HEK293 (cell line): ENCODE results near the gene FTSJ1.

Experiments used
- BCL11A ChIP-seq: fragments of 450-650 bp; formaldehyde crosslinking; IDR thresholded peaks from 2 replicates; pipeline ENCODE4 v1.5.1; 2016; ENCODE audit warnings: low read depth, missing biosample characterization, missing genetic modification characterization
- BCL11B ChIP-seq: fragments of 450-650 bp; formaldehyde crosslinking; IDR thresholded peaks from 2 replicates; pipeline ENCODE4 v1.5.1; 2016; ENCODE audit warnings: low read depth, missing biosample characterization, missing genetic modification characterization
- GFI1B ChIP-seq: fragments of 450-650 bp; formaldehyde crosslinking; IDR thresholded peaks from 2 replicates; pipeline ENCODE4 v1.5.1; 2016; ENCODE audit warnings: missing biosample characterization, missing genetic modification characterization
- GLI2 ChIP-seq: fragments of 450-650 bp; formaldehyde crosslinking; IDR thresholded peaks from 2 replicates; pipeline ENCODE4; 2017; ENCODE audit warnings: missing biosample characterization, missing genetic modification characterization, low read depth, borderline replicate concordance
- HIC1 ChIP-seq: fragments of 450-650 bp; formaldehyde crosslinking; IDR thresholded peaks from 2 replicates; pipeline ENCODE4 v1.5.1; 2016; ENCODE audit warnings: missing biosample characterization, missing genetic modification characterization
- MYNN ChIP-seq: fragments of 450-650 bp; formaldehyde crosslinking; IDR thresholded peaks from 2 replicates; pipeline ENCODE4 v1.5.1; 2016; ENCODE audit warnings: missing biosample characterization, missing genetic modification characterization, borderline replicate concordance
- REPIN1 ChIP-seq: fragments of 450-650 bp; formaldehyde crosslinking; IDR thresholded peaks from 2 replicates; pipeline ENCODE4 v1.5.1; 2017; ENCODE audit warnings: missing biosample characterization, missing genetic modification characterization, low read depth
- SP7 ChIP-seq: fragments of 450-650 bp; formaldehyde crosslinking; IDR thresholded peaks from 2 replicates; pipeline ENCODE4 v1.5.1; 2016; ENCODE audit warnings: missing biosample characterization, missing genetic modification characterization
- YY1 ChIP-seq: fragments of 450-650 bp; formaldehyde crosslinking; IDR thresholded peaks from 2 replicates; pipeline ENCODE4 v1.5.1; 2018; ENCODE audit warnings: missing biosample characterization, missing genetic modification characterization
- ZNF133 ChIP-seq: fragments of 450-650 bp; formaldehyde crosslinking; IDR thresholded peaks from 2 replicates; pipeline ENCODE4 v1.5.1; 2016; ENCODE audit warnings: missing biosample characterization, missing genetic modification characterization
- ZNF175 ChIP-seq: fragments of 450-650 bp; formaldehyde crosslinking; IDR thresholded peaks from 2 replicates; pipeline ENCODE4 v1.5.1; 2016; ENCODE audit warnings: missing biosample characterization, missing genetic modification characterization
- ZNF2 ChIP-seq: fragments of 450-650 bp; formaldehyde crosslinking; IDR thresholded peaks from 2 replicates; pipeline ENCODE4 v1.5.1; 2016; ENCODE audit warnings: missing biosample characterization, missing genetic modification characterization
- ZNF239 ChIP-seq: fragments of 450-650 bp; formaldehyde crosslinking; IDR thresholded peaks from 2 replicates; pipeline ENCODE4 v1.5.1; 2016; ENCODE audit warnings: missing biosample characterization, missing genetic modification characterization
- ZNF266 ChIP-seq: fragments of 450-650 bp; formaldehyde crosslinking; IDR thresholded peaks from 2 replicates; pipeline ENCODE4 v1.5.1; 2016; ENCODE audit warnings: missing biosample characterization, missing genetic modification characterization, low read depth
- ZNF335 ChIP-seq: fragments of 450-650 bp; formaldehyde crosslinking; conservative IDR thresholded peaks from 2 replicates; pipeline ENCODE4 v1.5.1; 2016; ENCODE audit warnings: missing biosample characterization, missing genetic modification characterization
- ZNF394 ChIP-seq: fragments of 450-650 bp; formaldehyde crosslinking; IDR thresholded peaks from 2 replicates; pipeline ENCODE4 v1.5.1; 2016; ENCODE audit warnings: missing biosample characterization, missing genetic modification characterization, mild to moderate bottlenecking, moderate library complexity, borderline replicate concordance
- ZNF404 ChIP-seq: fragments of 450-650 bp; formaldehyde crosslinking; IDR thresholded peaks from 2 replicates; pipeline ENCODE4 v1.5.1; 2017; ENCODE audit warnings: missing biosample characterization, missing genetic modification characterization
- ZNF423 ChIP-seq: fragments of 450-650 bp; formaldehyde crosslinking; IDR thresholded peaks from 2 replicates; pipeline ENCODE4 v1.5.1; 2016; ENCODE audit warnings: missing biosample characterization, missing genetic modification characterization
- ZNF449 ChIP-seq: fragments of 450-650 bp; formaldehyde crosslinking; IDR thresholded peaks from 2 replicates; pipeline ENCODE4 v1.5.1; 2017; ENCODE audit warnings: missing biosample characterization, mild to moderate bottlenecking, missing genetic modification characterization, moderate library complexity
- ZNF48 ChIP-seq: fragments of 450-650 bp; formaldehyde crosslinking; IDR thresholded peaks from 2 replicates; pipeline ENCODE4 v1.5.1; 2016; ENCODE audit warnings: missing biosample characterization, missing genetic modification characterization
- ZNF548 ChIP-seq: fragments of 450-650 bp; formaldehyde crosslinking; IDR thresholded peaks from 2 replicates; pipeline ENCODE4 v1.5.1; 2016; ENCODE audit warnings: missing biosample characterization, missing genetic modification characterization
- ZNF621 ChIP-seq: fragments of 450-650 bp; formaldehyde crosslinking; IDR thresholded peaks from 2 replicates; pipeline ENCODE4 v1.5.1; 2017; ENCODE audit warnings: missing biosample characterization, missing genetic modification characterization
- ZNF660 ChIP-seq: fragments of 450-650 bp; IDR thresholded peaks from 2 replicates; pipeline ENCODE4 v1.5.1; 2018; ENCODE audit warnings: missing biosample characterization, mild to moderate bottlenecking, missing genetic modification characterization
- ZNF664 ChIP-seq: fragments of 450-650 bp; formaldehyde crosslinking; IDR thresholded peaks from 2 replicates; pipeline ENCODE4 v1.5.1; 2016; ENCODE audit warnings: missing biosample characterization, missing genetic modification characterization
- ZNF785 ChIP-seq: fragments of 450-650 bp; formaldehyde crosslinking; IDR thresholded peaks from 2 replicates; pipeline ENCODE4 v1.5.1; 2016; ENCODE audit warnings: missing biosample characterization, missing genetic modification characterization
- ZNF791 ChIP-seq: fragments of 450-650 bp; formaldehyde crosslinking; IDR thresholded peaks from 2 replicates; pipeline ENCODE4 v1.5.1; 2016; ENCODE audit warnings: missing biosample characterization, missing genetic modification characterization
- ZNF792 ChIP-seq: fragments of 450-650 bp; formaldehyde crosslinking; IDR thresholded peaks from 2 replicates; pipeline ENCODE4 v1.5.1; 2016; ENCODE audit warnings: missing biosample characterization, missing genetic modification characterization
- ZNF830 ChIP-seq: fragments of 450-650 bp; IDR thresholded peaks from 2 replicates; pipeline ENCODE4 v1.5.0; 2018; ENCODE audit warnings: missing biosample characterization, missing genetic modification characterization, low read depth, mild to moderate bottlenecking, moderate library complexity
- ZSCAN16 ChIP-seq: fragments of 450-650 bp; formaldehyde crosslinking; IDR thresholded peaks from 2 replicates; pipeline ENCODE4 v1.5.1; 2016; ENCODE audit warnings: missing biosample characterization, missing genetic modification characterization
- TF ChIP-seq, protein P1 (sequence below): fragments of 450-650 bp; formaldehyde crosslinking; IDR thresholded peaks from 2 replicates; pipeline ENCODE4 v1.5.1; 2016; ENCODE audit warnings: missing biosample characterization, missing genetic modification characterization
- TF ChIP-seq, protein P2 (sequence below): fragments of 450-650 bp; formaldehyde crosslinking; IDR thresholded peaks from 2 replicates; pipeline ENCODE4 v1.5.1; 2016; ENCODE audit warnings: missing biosample characterization, missing genetic modification characterization, borderline replicate concordance

Gene FTSJ1

GRCh38 chrX:48475774-48476577, at the start of gene FTSJ1 (continued):
- TF ChIP-seq ZNF394 (no peak), ZNF335 (tag by site-specific recombination) (peak; percentile 99), GLI2 (no peak), MYNN (tag by site-specific recombination) (no peak), REPIN1 (no peak), ZNF266 (tag by site-specific recombination) (no peak), ZNF2 (tag by site-specific recombination) (peak; percentile 53; the same call in 1 of the 2 replicates), ZNF423 (tag by site-specific recombination) (0 out of 2 replicates have a peak, but pooled peaks have one; percentile 7), YY1 (peak; percentile 90; the same call in 1 of the 2 replicates), ZNF785 (tag by site-specific recombination) (0 out of 2 replicates have a peak, but pooled peaks have one; percentile 17), ZNF548 (no peak), ZNF48 (tag by site-specific recombination) (no peak), ZNF660 (tag by site-specific recombination) (no peak), ZNF792 (tag by site-specific recombination) (no peak), ZNF621 (no peak), HIC1 (no peak; the same call in 1 of the 2 replicates), ZSCAN16 (tag by site-specific recombination) (no peak), SP7 (tag by site-specific recombination) (no peak; the same call in 1 of the 2 replicates), ZNF830 (no peak), BCL11A (tag by site-specific recombination) (no peak), ZNF404 (tag by site-specific recombination) (no peak), GFI1B (no peak), BCL11B (tag by site-specific recombination) (no peak), ZNF664 (no peak), ZNF791 (tag by site-specific recombination) (no peak), ZNF133 (no peak), ZNF239 (tag by site-specific recombination) (no peak), ZNF449 (no peak), ZNF175 (tag by site-specific recombination) (no peak)
- TF ChIP-seq, protein P1, sequence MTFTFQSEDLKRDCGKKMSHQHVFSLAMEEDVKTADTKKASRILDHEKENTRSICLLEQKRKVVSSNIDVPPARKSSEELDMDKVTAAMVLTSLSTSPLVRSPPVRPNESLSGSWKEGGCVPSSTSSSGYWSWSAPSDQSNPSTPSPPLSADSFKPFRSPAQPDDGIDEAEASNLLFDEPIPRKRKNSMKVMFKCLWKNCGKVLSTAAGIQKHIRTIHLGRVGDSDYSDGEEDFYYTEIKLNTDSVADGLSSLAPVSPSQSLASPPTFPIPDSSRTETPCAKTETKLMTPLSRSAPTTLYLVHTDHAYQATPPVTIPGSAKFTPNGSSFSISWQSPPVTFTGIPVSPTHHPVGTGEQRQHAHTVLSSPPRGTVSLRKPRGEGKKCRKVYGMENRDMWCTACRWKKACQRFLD (tag by site-specific recombination), result no peak
- TF ChIP-seq, protein P2, sequence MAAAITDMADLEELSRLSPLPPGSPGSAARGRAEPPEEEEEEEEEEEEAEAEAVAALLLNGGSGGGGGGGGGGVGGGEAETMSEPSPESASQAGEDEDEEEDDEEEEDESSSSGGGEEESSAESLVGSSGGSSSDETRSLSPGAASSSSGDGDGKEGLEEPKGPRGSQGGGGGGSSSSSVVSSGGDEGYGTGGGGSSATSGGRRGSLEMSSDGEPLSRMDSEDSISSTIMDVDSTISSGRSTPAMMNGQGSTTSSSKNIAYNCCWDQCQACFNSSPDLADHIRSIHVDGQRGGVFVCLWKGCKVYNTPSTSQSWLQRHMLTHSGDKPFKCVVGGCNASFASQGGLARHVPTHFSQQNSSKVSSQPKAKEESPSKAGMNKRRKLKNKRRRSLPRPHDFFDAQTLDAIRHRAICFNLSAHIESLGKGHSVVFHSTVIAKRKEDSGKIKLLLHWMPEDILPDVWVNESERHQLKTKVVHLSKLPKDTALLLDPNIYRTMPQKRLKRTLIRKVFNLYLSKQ (tag by site-specific recombination), result no peak
